HepG2 (cell line): ENCODE results near the gene SMKR1. TPM values are rescaled to one million over a fixed set of nuclear protein-coding genes. Genes with fewer than 3 reads are reported as not detected.

Experiments
- ATAC-seq: fragments of 200-7000 bp; cut with Tn5 transposase; 3 replicates; pipeline ENCODE4 v1.9.1; 2020; ENCODE audit warnings: mild to moderate bottlenecking, moderate library complexity
- BruUV-seq: library from RNA; stranded (reverse); fragments of 400-500 nt; replicated peaks from 2 replicates; lab custom pipeline; 2021; lab: Mats Ljungman, UMichigan
- CTCF ChIA-PET: fragments of 300-600 bp; formaldehyde crosslinking; extraction: SDS; loops from one replicate; lab custom pipeline; 2021; ENCODE audit warnings: low total read pairs, inconsistent platforms, low intra/inter-chr PET ratio; lab: Yijun Ruan, JAX
- POLR2A ChIA-PET: fragments of 350-600 bp; sonication (Branson Sonifier 250); formaldehyde crosslinking; loops from one replicate; lab custom pipeline; 2020; ENCODE audit warnings: antibody characterized with exemption, inconsistent platforms; lab: Yijun Ruan, JAX
- DNase-seq: peaks from one replicate; pipeline ENCODE4 v3.0.0-alpha.2; 2015; ENCODE audit warnings: low spot score
- FAIRE-seq: peaks from 3 replicates; lab custom pipeline; 2011; peaks lifted over from hg19 to GRCh38; lab: Jason Lieb, UNC
- H2AFZ ChIP-seq: one replicate; pipeline ENCODE4 v1.6.1; 2011; ENCODE audit warnings: low read length, inconsistent platforms
- H3K27ac ChIP-seq: fragments of 300-600 bp; 3 replicates; pipeline ENCODE4 v1.8.0; 2011; ENCODE audit warnings: mixed run types, mild to moderate bottlenecking, mixed read lengths, low read length, inconsistent platforms; ENCODE audit not compliant: insufficient read depth; ENCODE audit errors: extremely low read length
- H3K27me3 ChIP-seq, 2 experiments: fragments of 200-600 bp in 1 of 2; 2 replicates in 1 of 2; 3 replicates in 1 of 2; pipeline versions ENCODE4 v1.6.0 to v1.8.0; 2011; ENCODE audit warnings: low read length in 2 of 2, mild to moderate bottlenecking in 2 of 2, moderate library complexity in 2 of 2, inconsistent platforms in 1 of 2; ENCODE audit not compliant: insufficient read depth in 2 of 2, control insufficient read depth in 1 of 2
- H3K36me3 ChIP-seq, 2 experiments: fragments of 200-600 bp in 1 of 2; replicated peaks in 1 of 2; 2 replicates in 1 of 2; 3 replicates in 1 of 2; pipeline versions ENCODE4 v1.5.1 to v1.8.0; 2011; ENCODE audit warnings: low read length in 2 of 2, inconsistent platforms in 1 of 2; ENCODE audit not compliant: insufficient read depth in 2 of 2, control insufficient read depth in 1 of 2
- H3K4me1 ChIP-seq: 2 replicates; pipeline ENCODE4 v1.5.1; 2012; ENCODE audit warnings: low read length, inconsistent platforms; ENCODE audit not compliant: insufficient read depth
- H3K4me2 ChIP-seq: 2 replicates; pipeline ENCODE4 v1.6.0; 2011; ENCODE audit warnings: low read depth, low read length, inconsistent platforms
- H3K4me3 ChIP-seq, 3 experiments: fragments of 200-600 bp in 1 of 3; sonication (generic), shearing (Covaris generic) in 1 of 3; replicated peaks in 1 of 3; 2 replicates each; pipeline ENCODE4 v1.5.1; 2011 to 2016; ENCODE audit warnings: low read length in 3 of 3, inconsistent platforms in 2 of 3, low read depth in 2 of 3, mild to moderate bottlenecking in 2 of 3, control low read depth in 1 of 3, mixed read lengths in 1 of 3; ENCODE audit not compliant: insufficient read depth in 1 of 3
- H3K79me2 ChIP-seq: one replicate; pipeline ENCODE4 v1.6.1; 2011; ENCODE audit warnings: low read length, inconsistent platforms; ENCODE audit not compliant: insufficient read depth
- H3K9ac ChIP-seq: 2 replicates; pipeline ENCODE4 v1.6.0; 2011; ENCODE audit warnings: mild to moderate bottlenecking, low read depth, low read length, inconsistent platforms; ENCODE audit not compliant: insufficient read depth
- H3K9me3 ChIP-seq: 2 replicates; pipeline ENCODE4 v1.5.1; 2012; ENCODE audit warnings: mild to moderate bottlenecking, low read length
- H4K20me1 ChIP-seq: 2 replicates; pipeline ENCODE4 v1.6.0; 2011; ENCODE audit warnings: inconsistent platforms, mild to moderate bottlenecking, low read length, moderate library complexity; ENCODE audit not compliant: insufficient read depth
- ELF3 ChIP-seq: IDR thresholded peaks from 2 replicates; pipeline ENCODE4 v1.6.1; 2016; ENCODE audit warnings: missing genetic modification reagents, missing compliant biosample characterization
- HNF4A ChIP-seq: sonication (generic); formaldehyde crosslinking; IDR thresholded peaks from 2 replicates; pipeline ENCODE4 v1.4.0; 2020; ENCODE audit warnings: missing genetic modification reagents
- ISL2 ChIP-seq: sonication (generic); formaldehyde crosslinking; IDR thresholded peaks from 2 replicates; pipeline ENCODE4 v1.5.0; 2020; ENCODE audit warnings: missing genetic modification reagents
- KAT8 ChIP-seq: IDR thresholded peaks from 2 replicates; pipeline ENCODE4 v1.6.1; 2016; ENCODE audit warnings: missing genetic modification reagents, missing compliant biosample characterization
- KDM3A ChIP-seq: IDR thresholded peaks from 2 replicates; pipeline ENCODE4 v1.6.1; 2018; ENCODE audit warnings: low read depth, missing compliant biosample characterization
- MIER2 ChIP-seq: IDR thresholded peaks from 2 replicates; pipeline ENCODE4 v1.6.1; 2016; ENCODE audit warnings: missing biosample characterization, missing genetic modification reagents
- SNAPC4 ChIP-seq: sonication (generic); formaldehyde crosslinking; IDR thresholded peaks from 2 replicates; pipeline ENCODE4 v1.4.0; 2020; ENCODE audit warnings: mild to moderate bottlenecking, missing genetic modification reagents
- U2AF2 ChIP-seq: fragments of 200-400 bp; formaldehyde crosslinking; IDR thresholded peaks from 2 replicates; pipeline ENCODE4 v1.6.1; 2017; ENCODE audit warnings: low read depth, mild to moderate bottlenecking, low read length
- ZNF234 ChIP-seq: sonication (generic); formaldehyde crosslinking; conservative IDR thresholded peaks from 2 replicates; pipeline ENCODE4 v1.5.1; 2020; ENCODE audit warnings: mild to moderate bottlenecking, missing genetic modification reagents
- ZNF768 ChIP-seq: sonication (generic); formaldehyde crosslinking; IDR thresholded peaks from 2 replicates; pipeline ENCODE4 v1.4.0; 2020; ENCODE audit warnings: missing genetic modification reagents
- ZNF891 ChIP-seq: sonication (generic); formaldehyde crosslinking; IDR thresholded peaks from 2 replicates; pipeline ENCODE4 v1.5.0; 2020; ENCODE audit warnings: mild to moderate bottlenecking, missing genetic modification reagents
- WGBS: methylation state at CpG from one replicate; pipeline ENCODE4 v1.1.6; 2017; ENCODE audit warnings: low lambda C conversion rate; 5-methylcytosine and 5-hydroxymethylcytosine counted together
- in situ Hi-C: cut with HindIII; loops from 2 replicates; pipeline ENCODE4 v1.10.0; 2017; ENCODE audit warnings: low pct_unique_long_range_greater_than_20kb; ENCODE audit not compliant: extremely low pct_ligation_motif_present
- intact Hi-C: fragments of 100-400 bp; cut with micrococcal nuclease; formaldehyde crosslinking; loops from one replicate; pipeline ENCODE4 v1.10.0; 2022; ENCODE audit not compliant: unreplicated experiment
- polyA plus RNA-seq, 8 experiments: library from polyadenylated mRNA; depleted of rRNA in 3 of 8; stranded (reverse) in 7 of 8; unstranded in 1 of 8; fragments of >200 nt; fragmentation: Illumina TruSeq in 4 of 8; extraction: Trizol in 4 of 8; gene quantifications; 2 replicates each; pipeline versions ENCODE4 v1.2.1 to v1.2.3, GENCODE V29; 2011 to 2016; ENCODE audit warnings: low read depth in 4 of 8, missing spikeins in 1 of 8, mixed read lengths in 1 of 8; ENCODE audit not compliant: insufficient read depth in 1 of 8
- total RNA-seq, 5 experiments: library from RNA; depleted of rRNA; stranded (reverse); fragments of >200 nt; fragmentation: Illumina TruSeq; extraction: Trizol; gene quantifications; 2 replicates each; pipeline ENCODE4 v1.2.3, GENCODE V29; 2016; ENCODE audit warnings: low read depth in 1 of 5
- TF ChIP-seq, protein P1 (sequence below): sonication (generic); formaldehyde crosslinking; IDR thresholded peaks from 2 replicates; pipeline ENCODE4 v1.4.0; 2020; ENCODE audit warnings: mild to moderate bottlenecking, missing genetic modification reagents
- TF ChIP-seq, protein P2 (sequence below): sonication (generic); formaldehyde crosslinking; IDR thresholded peaks from 2 replicates; pipeline ENCODE4 v1.5.0; 2020; ENCODE audit warnings: mild to moderate bottlenecking, missing genetic modification reagents

SMKR1 gene
- total and polyA plus RNA-seq, 2 of the 13 experiments (the other 11 are each of a cell fraction or from before 2014, with no cell fraction given): 0.07 TPM; not detected in 1

DNA sequence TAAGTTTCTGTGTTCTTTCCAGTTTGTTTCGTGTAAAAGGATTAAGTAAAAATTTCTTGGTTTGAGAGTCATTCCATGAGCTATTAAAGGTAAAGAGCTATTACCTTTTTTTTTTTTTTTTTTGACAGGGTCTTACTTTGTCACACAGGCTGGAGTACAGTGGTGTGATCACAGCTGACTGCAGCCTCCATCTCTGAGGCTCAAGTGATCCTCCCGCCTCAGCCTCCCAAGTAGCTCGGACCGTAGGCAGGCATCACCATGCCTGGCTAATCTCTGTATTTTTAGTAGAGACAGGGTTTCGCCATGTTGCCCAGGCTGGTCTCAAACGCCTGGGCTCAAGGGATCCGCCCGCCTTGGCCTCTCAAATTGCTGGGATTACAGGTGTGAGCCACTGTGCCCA lies 1.4 kb downstream of the SMKR1 start:
- no peak overlapping the region for H3K27ac ChIP-seq
- no peak for TF ChIP-seq MIER2 (CRISPR knock-in tag)
- TF ChIP-seq ISL2 (CRISPR knock-in tag): no peak
- TF ChIP-seq, protein P1, sequence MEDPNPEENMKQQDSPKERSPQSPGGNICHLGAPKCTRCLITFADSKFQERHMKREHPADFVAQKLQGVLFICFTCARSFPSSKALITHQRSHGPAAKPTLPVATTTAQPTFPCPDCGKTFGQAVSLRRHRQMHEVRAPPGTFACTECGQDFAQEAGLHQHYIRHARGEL (CRISPR knock-in tag): no peak
- TF ChIP-seq KDM3A: no peak
- TF ChIP-seq, protein P2, sequence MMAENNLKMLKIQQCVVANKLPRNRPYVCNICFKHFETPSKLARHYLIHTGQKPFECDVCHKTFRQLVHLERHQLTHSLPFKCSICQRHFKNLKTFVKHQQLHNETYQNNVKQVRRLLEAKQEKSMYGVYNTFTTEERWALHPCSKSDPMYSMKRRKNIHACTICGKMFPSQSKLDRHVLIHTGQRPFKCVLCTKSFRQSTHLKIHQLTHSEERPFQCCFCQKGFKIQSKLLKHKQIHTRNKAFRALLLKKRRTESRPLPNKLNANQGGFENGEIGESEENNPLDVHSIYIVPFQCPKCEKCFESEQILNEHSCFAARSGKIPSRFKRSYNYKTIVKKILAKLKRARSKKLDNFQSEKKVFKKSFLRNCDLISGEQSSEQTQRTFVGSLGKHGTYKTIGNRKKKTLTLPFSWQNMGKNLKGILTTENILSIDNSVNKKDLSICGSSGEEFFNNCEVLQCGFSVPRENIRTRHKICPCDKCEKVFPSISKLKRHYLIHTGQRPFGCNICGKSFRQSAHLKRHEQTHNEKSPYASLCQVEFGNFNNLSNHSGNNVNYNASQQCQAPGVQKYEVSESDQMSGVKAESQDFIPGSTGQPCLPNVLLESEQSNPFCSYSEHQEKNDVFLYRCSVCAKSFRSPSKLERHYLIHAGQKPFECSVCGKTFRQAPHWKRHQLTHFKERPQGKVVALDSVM: peak; percentile 65; the same call in 1 of the 2 replicates
- ChIA-PET POLR2A (no interaction called here), CTCF (no interaction called here)
- in situ Hi-C loops (no loop called here), intact Hi-C loops (no loop called here)
- WGBS: 80% methylated on average over 7 of the region's 8 CpGs
- no peak for DNase-seq
- no peak overlapping the region for H2AFZ ChIP-seq
- BruUV-seq: no TSS peak
- H4K20me1 ChIP-seq: no peaks in the 10 kb centered on the region
- peaks cover 16% of the 10 kb centered on the region for H3K4me1 ChIP-seq
- H3K4me2 ChIP-seq: no peak overlapping the region
- ATAC-seq: no peak
- FAIRE-seq: no peak
- no peak overlapping the region for H3K4me3 ChIP-seq
- H3K9me3 ChIP-seq: no peaks in the 10 kb centered on the region
- H3K9ac ChIP-seq: no peak overlapping the region
- peaks cover 2 to 41% of the 10 kb centered on the region in 2 experiments; a peak in 4 of 5 replicates for H3K27me3 ChIP-seq
- H3K36me3 ChIP-seq: no peaks in the 10 kb centered on the region
- no peaks in the 10 kb centered on the region for H3K79me2 ChIP-seq

GRCh38 chr7:129512192-129512591 lies 9.9 kb downstream of the SMKR1 start:
- DNase-seq (no peak), ATAC-seq (peak; percentile 38; the same call in 1 of the 3 replicates), FAIRE-seq (no peak)
- no peaks in the 10 kb centered on the region for H3K79me2 ChIP-seq
- no peaks in the 10 kb centered on the region for H3K4me1 ChIP-seq
- in situ Hi-C loops (no loop called here), intact Hi-C loops (no loop called here)
- BruUV-seq: no TSS peak
- H4K20me1 ChIP-seq: no peaks in the 10 kb centered on the region
- no peaks in the 10 kb centered on the region for H3K36me3 ChIP-seq
- no peak overlapping the region for H3K4me2 ChIP-seq
- WGBS: 15% methylated on average over 8 of the region's 8 CpGs
- no peak overlapping the region for H3K27ac ChIP-seq
- no peak overlapping the region for H3K4me3 ChIP-seq
- ChIA-PET CTCF (no interaction called here), POLR2A (no interaction called here)
- no peak overlapping the region for H2AFZ ChIP-seq
- H3K9me3 ChIP-seq: no peaks in the 10 kb centered on the region
- H3K9ac ChIP-seq: no peak overlapping the region
- peaks cover 4 to 33% of the 10 kb centered on the region in 2 experiments; a peak in 2 of 5 replicates for H3K27me3 ChIP-seq
- TF ChIP-seq ZNF891 (CRISPR knock-in tag): no peak
- TF ChIP-seq SNAPC4 (CRISPR knock-in tag): no peak
- TF ChIP-seq ELF3: no peak
- TF ChIP-seq ZNF768 (CRISPR knock-in tag): no peak
- TF ChIP-seq HNF4A (CRISPR knock-in tag): no peak
- TF ChIP-seq U2AF2: no peak
- TF ChIP-seq ZNF234 (CRISPR knock-in tag): no peak
- no peak for TF ChIP-seq KAT8 (CRISPR knock-in tag)
